Neural crest cell (in vitro differentiated cells): ENCODE results near the gene ZNF675. TPM values are rescaled to one million over a fixed set of nuclear protein-coding genes. Genes with fewer than 3 reads are reported as not detected.
"Not testable (repeated sequence)": the region's sequence is repeated elsewhere in the genome, so short reads cannot be mapped to it uniquely, and the experiment has no call there.

Experiments
- DNase-seq: peaks from one replicate; pipeline ENCODE4 v3.0.0; 2021; ENCODE audit warnings: low read depth, mixed read lengths, low spot score
- H3K27ac Mint-ChIP-seq: one replicate; pipeline ENCODE4 v1.8.0; 2021; ENCODE audit warnings: mild to moderate bottlenecking, mixed read lengths; ENCODE audit not compliant: unreplicated experiment
- H3K27me3 Mint-ChIP-seq: 2 replicates; pipeline ENCODE4 v1.8.0; 2021; ENCODE audit warnings: low read depth, mild to moderate bottlenecking, mixed read lengths
- H3K36me3 Mint-ChIP-seq: 2 replicates; pipeline ENCODE4 v1.8.0; 2021; ENCODE audit warnings: low read depth, mild to moderate bottlenecking, mixed read lengths
- H3K4me1 Mint-ChIP-seq: 2 replicates; pipeline ENCODE4 v1.8.0; 2021; ENCODE audit warnings: mixed read lengths
- H3K4me3 Mint-ChIP-seq: one replicate; pipeline ENCODE4 v1.8.0; 2021; ENCODE audit warnings: mild to moderate bottlenecking, mixed read lengths
- H3K9me3 Mint-ChIP-seq: 2 replicates; pipeline ENCODE4 v1.8.0; 2021; ENCODE audit warnings: mixed read lengths
- total RNA-seq: library from RNA; stranded (reverse); gene quantifications from 2 replicates; pipeline ENCODE4 v1.2.1, GENCODE V29; 2021
- TF ChIP-seq, protein P1 (sequence below): fragments of 200-600 bp; sonication (generic); conservative IDR thresholded peaks from 2 replicates; pipeline ENCODE4 v1.5.0; 2021; ENCODE audit warnings: antibody characterized with exemption, mild to moderate bottlenecking

Gene ZNF675
- total RNA-seq, 1 donor from 2014 or later: 24.5 TPM

DNA sequence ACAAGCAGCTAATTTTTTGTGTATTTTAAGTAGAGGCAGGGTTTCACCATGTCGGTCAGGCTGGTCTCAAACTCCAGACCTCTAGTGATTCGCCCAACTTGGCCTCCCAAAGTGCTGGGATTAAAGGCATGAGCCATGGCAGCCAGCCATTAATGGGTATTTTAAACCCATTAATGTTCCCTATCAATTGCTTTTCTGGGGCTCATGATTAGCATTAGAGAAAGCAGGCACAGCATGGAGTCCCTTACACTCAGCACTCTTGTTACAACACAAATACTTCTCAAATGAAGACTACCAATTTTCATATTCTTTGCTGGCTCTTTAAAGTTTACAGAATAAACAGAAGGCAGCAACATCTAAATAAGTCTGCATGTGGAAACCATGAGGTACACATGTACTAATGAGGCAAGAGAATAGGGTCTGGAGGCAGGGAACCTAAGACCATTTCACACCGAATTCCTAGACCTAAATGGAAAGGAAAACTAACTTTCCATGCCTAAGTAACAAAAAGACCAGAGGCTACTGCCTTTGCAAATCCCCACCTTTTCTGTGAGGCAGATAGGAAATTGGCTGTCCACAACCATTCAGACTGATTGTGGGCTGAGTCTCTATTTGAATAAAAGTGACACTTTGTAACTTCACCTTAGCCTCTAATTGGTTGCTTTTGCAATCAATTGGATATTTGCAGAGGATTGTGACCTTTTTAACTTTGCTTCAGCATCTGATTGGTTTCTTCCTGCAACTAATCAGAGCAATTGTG lies 21.2 kb downstream of the ZNF675 start:
- no peaks in the 10 kb centered on the region for H3K4me1 Mint-ChIP-seq
- no peak for DNase-seq
- H3K9me3 Mint-ChIP-seq: peaks cover 23% of the 10 kb centered on the region
- TF ChIP-seq, protein P1, sequence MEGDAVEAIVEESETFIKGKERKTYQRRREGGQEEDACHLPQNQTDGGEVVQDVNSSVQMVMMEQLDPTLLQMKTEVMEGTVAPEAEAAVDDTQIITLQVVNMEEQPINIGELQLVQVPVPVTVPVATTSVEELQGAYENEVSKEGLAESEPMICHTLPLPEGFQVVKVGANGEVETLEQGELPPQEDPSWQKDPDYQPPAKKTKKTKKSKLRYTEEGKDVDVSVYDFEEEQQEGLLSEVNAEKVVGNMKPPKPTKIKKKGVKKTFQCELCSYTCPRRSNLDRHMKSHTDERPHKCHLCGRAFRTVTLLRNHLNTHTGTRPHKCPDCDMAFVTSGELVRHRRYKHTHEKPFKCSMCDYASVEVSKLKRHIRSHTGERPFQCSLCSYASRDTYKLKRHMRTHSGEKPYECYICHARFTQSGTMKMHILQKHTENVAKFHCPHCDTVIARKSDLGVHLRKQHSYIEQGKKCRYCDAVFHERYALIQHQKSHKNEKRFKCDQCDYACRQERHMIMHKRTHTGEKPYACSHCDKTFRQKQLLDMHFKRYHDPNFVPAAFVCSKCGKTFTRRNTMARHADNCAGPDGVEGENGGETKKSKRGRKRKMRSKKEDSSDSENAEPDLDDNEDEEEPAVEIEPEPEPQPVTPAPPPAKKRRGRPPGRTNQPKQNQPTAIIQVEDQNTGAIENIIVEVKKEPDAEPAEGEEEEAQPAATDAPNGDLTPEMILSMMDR: no peak
- H3K27me3 Mint-ChIP-seq: no peaks in the 10 kb centered on the region
- H3K27ac Mint-ChIP-seq: no peak overlapping the region
- no peak overlapping the region for H3K4me3 Mint-ChIP-seq
- H3K36me3 Mint-ChIP-seq: peaks cover 88% of the 10 kb centered on the region

DNA sequence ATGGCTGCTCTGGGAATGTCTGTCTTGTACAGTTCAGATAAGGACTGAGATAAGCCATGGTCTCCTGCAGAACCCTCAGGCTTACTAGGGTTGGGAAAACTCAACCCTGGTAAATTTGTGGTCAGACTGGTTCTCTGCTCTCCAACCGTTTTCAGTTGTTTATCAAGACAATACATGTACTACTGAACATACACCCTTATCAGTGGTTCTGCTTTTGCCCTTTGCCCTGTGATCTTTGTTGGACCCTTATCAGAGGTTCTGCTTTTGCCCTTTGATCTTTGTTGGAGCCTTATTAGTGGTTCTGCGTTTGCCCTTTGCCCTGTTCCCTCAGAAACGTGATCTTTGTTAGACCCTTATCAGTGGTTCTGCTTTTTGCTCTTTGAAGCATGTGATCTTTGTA lies 37.2 kb downstream of the ZNF675 start:
- not testable (repeated sequence) for H3K27ac Mint-ChIP-seq, H3K27me3 Mint-ChIP-seq, DNase-seq, H3K4me1 Mint-ChIP-seq
- H3K9me3 Mint-ChIP-seq: peaks cover 32% of the 10 kb centered on the region
- H3K4me3 Mint-ChIP-seq: peak overlapping the region; percentile 31
- peaks cover 51% of the 10 kb centered on the region for H3K36me3 Mint-ChIP-seq

Other genes with a start within 250 kb of the ZNF675 start
- gene ZNF681, start 71.7 kb upstream of the ZNF675 start, total RNA-seq: 9.4 and 11.5 TPM in 2 replicates
- 0.37 and 0.59 TPM in 2 replicates for gene ZNF726, start 227.7 kb upstream of the ZNF675 start, total RNA-seq